K562 (cell line): ENCODE results near the gene RBP3. TPM values are rescaled to one million over a fixed set of nuclear protein-coding genes. Genes with fewer than 3 reads are reported as not detected.

Source experiments
- ATAC-seq: fragments of 200-7000 bp; cut with Tn5 transposase; 3 replicates; pipeline ENCODE4 v1.9.1; 2020; ENCODE audit warnings: moderate library complexity
- BruUV-seq: library from RNA; stranded (reverse); fragments of 400-500 nt; replicated peaks from 2 replicates; lab custom pipeline; 2021; lab: Mats Ljungman, UMichigan
- CTCF ChIA-PET: fragments of 300-600 bp; formaldehyde crosslinking; extraction: SDS; loops from one replicate; lab custom pipeline; 2021; ENCODE audit warnings: low intra/inter-chr PET ratio; lab: Yijun Ruan, JAX
- POLR2A ChIA-PET: fragments of 300-600, 350-650 bp; sonication (Branson Sonifier 250); formaldehyde crosslinking; extraction: SDS; loops from one replicate; lab custom pipeline; 2021; ENCODE audit warnings: antibody characterized with exemption, inconsistent platforms; lab: Yijun Ruan, JAX
- DNase-seq, 4 experiments: peaks; one replicate each; pipeline versions ENCODE4 v3.0.0 to v3.0.0-alpha.2; 2011 to 2018; ENCODE audit warnings: low spot score in 3 of 4, mixed read lengths in 3 of 4; ENCODE audit errors: extremely low read depth in 1 of 4
- FAIRE-seq: peaks from 2 replicates; lab custom pipeline; 2011; peaks lifted over from hg19 to GRCh38; lab: Jason Lieb, UNC
- H2AFZ ChIP-seq: 2 replicates; pipeline ENCODE4 v1.6.0; 2011; ENCODE audit warnings: low read depth, low read length, control low read depth, inconsistent platforms
- H3K27ac ChIP-seq: fragments of 200-600 bp; 3 replicates; pipeline ENCODE4 v1.8.0; 2011; ENCODE audit warnings: low read depth, mild to moderate bottlenecking, control low read depth, inconsistent platforms, low read length, moderate library complexity, mixed read lengths; ENCODE audit errors: extremely low read depth
- H3K27me3 ChIP-seq, 2 experiments: fragments of 300-600 bp in 1 of 2; 2 replicates in 1 of 2; 3 replicates in 1 of 2; pipeline versions ENCODE4 v1.6.0 to v1.8.0; 2011; ENCODE audit warnings: inconsistent platforms in 2 of 2, low read length in 2 of 2, mild to moderate bottlenecking in 1 of 2, mixed read lengths in 1 of 2, moderate library complexity in 1 of 2; ENCODE audit not compliant: control insufficient read depth in 2 of 2, insufficient read depth in 2 of 2
- H3K36me3 ChIP-seq: fragments of 300-600 bp; 3 replicates; pipeline ENCODE4 v1.8.0; 2011; ENCODE audit warnings: mild to moderate bottlenecking, low read length, inconsistent platforms; ENCODE audit not compliant: control insufficient read depth, insufficient read depth
- H3K4me1 ChIP-seq, 2 experiments: fragments of 200-600 bp in 1 of 2; replicated peaks in 1 of 2; 2 replicates in 1 of 2; 3 replicates in 1 of 2; pipeline versions ENCODE4 v1.5.1 to v1.8.0; 2011; ENCODE audit warnings: inconsistent platforms in 2 of 2, low read length in 2 of 2, mild to moderate bottlenecking in 1 of 2, mixed read lengths in 1 of 2, moderate library complexity in 1 of 2; ENCODE audit not compliant: control insufficient read depth in 2 of 2, insufficient read depth in 2 of 2
- H3K4me2 ChIP-seq: 2 replicates; pipeline ENCODE4 v1.6.1; 2011; ENCODE audit warnings: low read length, control low read depth, inconsistent platforms, mixed read lengths; ENCODE audit not compliant: insufficient read depth
- H3K4me3 ChIP-seq: fragments of 200-600 bp; sonication (generic), shearing (Covaris generic); 2 replicates; pipeline ENCODE4 v1.5.1; 2016; ENCODE audit warnings: control low read depth, inconsistent platforms
- H3K79me2 ChIP-seq: fragments of 200-600 bp; 3 replicates; pipeline ENCODE4 v1.8.0; 2011; ENCODE audit warnings: low read length, inconsistent platforms; ENCODE audit not compliant: control insufficient read depth, insufficient read depth
- H3K9ac ChIP-seq, 2 experiments: 2 replicates each; pipeline versions ENCODE4 v1.6.0 to v1.6.1; 2011; ENCODE audit warnings: low read depth in 2 of 2, low read length in 2 of 2, control low read depth in 1 of 2, inconsistent platforms in 1 of 2, mild to moderate bottlenecking in 1 of 2, mixed read lengths in 1 of 2; ENCODE audit not compliant: insufficient read depth in 1 of 2
- H3K9me1 ChIP-seq: one replicate; pipeline ENCODE4 v1.6.0; 2011; ENCODE audit warnings: inconsistent platforms, mild to moderate bottlenecking, low read length, moderate library complexity; ENCODE audit not compliant: control insufficient read depth, insufficient read depth
- H3K9me3 ChIP-seq: replicated peaks from 2 replicates; pipeline ENCODE4 v1.5.1; 2011; ENCODE audit warnings: low read depth, low read length, inconsistent platforms; ENCODE audit not compliant: control insufficient read depth, insufficient read depth
- H4K20me1 ChIP-seq: replicated peaks from 2 replicates; pipeline ENCODE4 v1.6.1; 2011; ENCODE audit warnings: low read length, inconsistent platforms, mixed read lengths; ENCODE audit not compliant: control insufficient read depth, insufficient read depth
- ATF3 ChIP-seq, 2 experiments: fragments of 450-650 bp in 1 of 2; sonication (generic) in 1 of 2; formaldehyde crosslinking in 1 of 2; IDR thresholded peaks in 1 of 2; conservative IDR thresholded peaks in 1 of 2; 2 replicates each; pipeline versions ENCODE4 v1.6.1 to v1.8.1; 2016 to 2023; ENCODE audit warnings: mild to moderate bottlenecking in 2 of 2, moderate library complexity in 2 of 2, inconsistent platforms in 1 of 2, missing genetic modification reagents in 1 of 2
- CHAMP1 ChIP-seq: fragments of 450-650 bp; IDR thresholded peaks from 2 replicates; pipeline ENCODE4 v1.6.1; 2016; ENCODE audit warnings: mild to moderate bottlenecking
- FOXO4 ChIP-seq: fragments of 450-650 bp; formaldehyde crosslinking; IDR thresholded peaks from 2 replicates; pipeline ENCODE4 v1.4.0; 2020; ENCODE audit warnings: mild to moderate bottlenecking, moderate library complexity
- MIER1 ChIP-seq: fragments of 450-650 bp; IDR thresholded peaks from 2 replicates; pipeline ENCODE4 v1.6.1; 2016; ENCODE audit warnings: antibody characterized with exemption, mild to moderate bottlenecking, low read depth
- MXD1 ChIP-seq: fragments of 250-450 bp; sonication (Bioruptor Pico); IDR thresholded peaks from 2 replicates; pipeline ENCODE4 v1.8.0; 2021; ENCODE audit warnings: borderline replicate concordance, mild to moderate bottlenecking, moderate library complexity; ENCODE audit not compliant: poor library complexity, severe bottlenecking
- NCOA1 ChIP-seq: fragments of 450-650 bp; IDR thresholded peaks from 2 replicates; pipeline ENCODE4 v1.6.1; 2016; ENCODE audit warnings: low read depth
- RAD51 ChIP-seq: fragments of 450-650 bp; IDR thresholded peaks from 2 replicates; pipeline ENCODE4 v1.7.1; 2016; ENCODE audit warnings: low read depth, mild to moderate bottlenecking, borderline replicate concordance
- SRF ChIP-seq, 2 experiments: fragments of 250-450, 450-650 bp in 1 of 2; sonication (Bioruptor Pico) in 1 of 2; sonication (generic) in 1 of 2; formaldehyde crosslinking; IDR thresholded peaks; 2 replicates each; pipeline versions ENCODE4 v1.5.0 to v1.5.1; 2020 to 2022; ENCODE audit warnings: mild to moderate bottlenecking in 1 of 2, missing genetic modification reagents in 1 of 2
- THRA ChIP-seq: fragments of 450-650 bp; IDR thresholded peaks from 2 replicates; pipeline ENCODE4 v1.6.1; 2017; ENCODE audit warnings: mild to moderate bottlenecking, moderate library complexity
- ZNF12 ChIP-seq: sonication (generic); formaldehyde crosslinking; IDR thresholded peaks from 2 replicates; pipeline ENCODE4 v1.4.0; 2020; ENCODE audit warnings: mild to moderate bottlenecking, missing genetic modification reagents
- ZNF212 ChIP-seq: fragments of 450-650 bp; formaldehyde crosslinking; IDR thresholded peaks from 2 replicates; pipeline ENCODE4 v1.4.0; 2020; ENCODE audit warnings: mild to moderate bottlenecking
- ZNF384 ChIP-seq: IDR thresholded peaks from 2 replicates; pipeline ENCODE4 v1.6.1; 2012; ENCODE audit warnings: low read depth, low read length, improper control_type of control experiment
- ZNF444 ChIP-seq: fragments of 250-450 bp; sonication (Bioruptor Pico); IDR thresholded peaks from 2 replicates; pipeline ENCODE4 v1.4.0; 2020; ENCODE audit warnings: mild to moderate bottlenecking, moderate library complexity
- ZNF586 ChIP-seq: fragments of 450-650 bp; formaldehyde crosslinking; conservative IDR thresholded peaks from 2 replicates; pipeline ENCODE4 v1.4.0; 2020; ENCODE audit warnings: mild to moderate bottlenecking, moderate library complexity
- WGBS: fragments of 100-300 bp; shearing (Covaris generic); methylation state at CpG from one replicate; pipeline ENCODE4 v1.1.6; 2016; ENCODE audit warnings: low coverage, mixed read lengths; ENCODE audit not compliant: insufficient coverage; ENCODE audit errors: missing lambda C conversion rate; 5-methylcytosine and 5-hydroxymethylcytosine counted together
- in situ Hi-C: fragments of 300-500 bp; cut with MboI; formaldehyde crosslinking; loops from 4 replicates; pipeline ENCODE4 v1.15.0; 2018; ENCODE audit warnings: inconsistent platforms, mixed read lengths
- intact Hi-C: fragments of 100-400 bp; cut with micrococcal nuclease; formaldehyde crosslinking; loops from 2 replicates; pipeline ENCODE4 v1.14.2; 2022
- polyA plus RNA-seq, 8 experiments: library from polyadenylated mRNA; depleted of rRNA in 4 of 8; stranded (reverse) in 5 of 8; unstranded in 3 of 8; fragments of >200 nt; fragmentation: Nextera tagmentation in 2 of 8; fragmentation: Illumina TruSeq in 1 of 8; extraction: Ambion mirVana in 2 of 8; extraction: Trizol in 1 of 8; gene quantifications; 2 replicates each; pipeline versions ENCODE4 v1.2.1 to v1.2.3, GENCODE V29; 2011 to 2014; ENCODE audit warnings: inconsistent platforms in 1 of 8, missing spikeins in 1 of 8
- total RNA-seq, 7 experiments: library from RNA; depleted of rRNA in 6 of 7; stranded (reverse); fragments of >200 nt in 6 of 7; fragmentation: Illumina TruSeq in 2 of 7; extraction: Trizol in 2 of 7; gene quantifications; 2 replicates each; pipeline versions ENCODE4 v1.2.1 to v1.2.3, GENCODE V29; 2011 to 2021; ENCODE audit warnings: low replicate concordance in 1 of 7

Gene RBP3
- total and polyA plus RNA-seq, 9 of the 15 experiments (the other 6 are each of a cell fraction or from before 2014, with no cell fraction given) = not detected

- WGBS = 0% methylated on average over 1 of the region's 1 CpG
- CTCF ChIA-PET = no interaction called here
- TF ChIP-seq THRA (no peak), ZNF384 (no peak), NCOA1 (no peak), RAD51 (no peak), ZNF212 (CRISPR knock-in tag) (no peak), CHAMP1 (no peak), ZNF444 (CRISPR knock-in tag) (no peak), ATF3 (IDR thresholded peaks at IDR 0.05) (no peak), ATF3 (CRISPR knock-in tag; conservative IDR thresholded peaks at IDR 0.05) (no peak), SRF (CRISPR knock-in tag; IDR thresholded peaks at IDR 0.05) (no peak), ZNF12 (no peak), MXD1 (CRISPR knock-in tag) (no peak), MIER1 (no peak), ZNF586 (no peak), FOXO4 (no peak)
Measured at GRCh38 chr10:47381103-47381395, 32.9 kb downstream of the RBP3 start.

More at GRCh38 chr10:47381103-47381395, 32.9 kb downstream of the RBP3 start:
- Histone ChIP-seq H3K4me3 (no peak overlapping the region), H3K9me3 (no peaks in the 10 kb centered on the region; the same call in 1 of the 2 replicates), H3K36me3 (no peaks in the 10 kb centered on the region), H3K9ac (no peak overlapping the region), H3K27me3 (peaks cover 31 to 66% of the 10 kb centered on the region in 2 experiments), H3K4me1 (peaks cover 0 to 14% of the 10 kb centered on the region in 2 experiments; a peak in 3 of 5 replicates), H3K9me1 (no peaks in the 10 kb centered on the region), H4K20me1 (0 out of 2 replicates have a peak, but pooled peaks cover 6% of the 10 kb centered on the region), H3K79me2 (no peaks in the 10 kb centered on the region), H3K27ac (no peak overlapping the region), H3K4me2 (no peak overlapping the region), H2AFZ (no peak overlapping the region)
- intact Hi-C loops (loop anchor here (2.0 kb wide), 1 partner anchor 14 kb away; no protein-coding TSS in a partner anchor), in situ Hi-C loops (loop anchor here (5.0 kb wide), 2 partner anchors 1099 to 1274 kb away; no protein-coding TSS in a partner anchor)
- POLR2A ChIA-PET = interaction anchor here (1.5 kb wide), 1 partner anchor 1101 kb away, joined by 5 read pairs; no protein-coding TSS in a partner anchor
- no peak for ATAC-seq
- no peak for FAIRE-seq
- BruUV-seq = no TSS peak
- no peak for DNase-seq
